ENCODE data around the gene KCNC4. TPM values are rescaled to one million over a fixed set of nuclear protein-coding genes. Genes with fewer than 3 reads are reported as not detected.

KCNC4 gene
- total RNA-seq, 4 donors from 2014 or later: 4.6 to 18.0 (median 9.7) TPM

- H3K9me3 ChIP-seq: peaks cover 0 to 9% (median 4%) of the 10 kb centered on the region in 4 donors
- H3K4me3 ChIP-seq: no peak overlapping the region
- H3K4me1 ChIP-seq: peaks cover 0 to 11% (median 6%) of the 10 kb centered on the region in 4 donors
- peaks cover 5 to 43% (median 35%) of the 10 kb centered on the region in 4 donors for H3K36me3 ChIP-seq
- 78% methylated on average over 5 of the region's 5 CpGs for WGBS
- TF ChIP-seq EP300 (IDR thresholded peaks at IDR 0.05) (no peak), CTCF (IDR thresholded peaks at IDR 0.05) (no peak)
- DNase-seq (ENCODE audit: extremely low spot score): no peak
- intact Hi-C loops (cut with DNase I): no loop called here
- peak overlapping the region in 1 of 4 donors; percentile 19 for H3K27ac ChIP-seq (replicated peaks in 1 of 4)
- H3K27me3 ChIP-seq: no peaks in the 10 kb centered on the region
These were observed 24.6 kb downstream of the KCNC4 start for GRCh38 chr1:110234691-110235090.

DNA sequence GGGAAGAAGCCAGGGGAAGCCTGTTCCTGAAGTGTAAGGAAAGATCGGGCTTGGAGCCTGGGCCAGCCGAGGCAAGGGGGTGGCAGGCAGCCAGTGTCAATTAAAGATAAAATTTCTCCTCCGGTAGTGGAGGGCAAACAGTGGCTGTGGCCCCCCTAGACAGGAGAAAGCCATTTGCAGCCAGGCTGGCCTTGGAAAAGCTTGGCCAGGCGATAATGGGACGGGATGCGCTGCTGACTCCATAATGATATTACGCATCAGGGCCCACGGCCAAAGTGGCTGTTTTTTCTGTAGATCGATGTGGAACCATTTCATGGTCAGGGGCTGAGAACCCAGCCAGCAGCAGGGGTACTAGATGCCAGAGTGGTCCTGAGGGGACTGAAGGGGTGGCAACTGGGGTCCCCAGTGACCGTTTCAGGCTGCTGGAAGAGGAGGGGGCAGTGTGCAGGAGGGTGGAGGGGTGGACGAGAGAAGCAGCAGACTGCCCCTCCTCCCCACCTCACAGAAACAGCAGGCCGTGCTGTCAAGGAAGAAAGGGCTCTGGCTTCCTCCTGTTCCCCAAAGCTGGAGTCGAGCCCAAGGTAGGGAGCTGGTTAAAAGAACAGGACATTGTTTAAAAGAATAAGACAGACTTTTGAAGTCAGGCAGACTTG, 25.2 kb downstream of the KCNC4 start:
- Histone ChIP-seq H3K9me3 (peaks cover 0 to 9% (median 4%) of the 10 kb centered on the region in 4 donors), H3K36me3 (peaks cover 5 to 37% (median 30%) of the 10 kb centered on the region in 4 donors), H3K4me1 (peaks cover 0 to 14% (median 8%) of the 10 kb centered on the region in 4 donors), H3K27ac (replicated peaks in 1 of 4) (peak overlapping the region in 1 of 4 donors; percentile 19), H3K4me3 (no peak overlapping the region), H3K27me3 (no peaks in the 10 kb centered on the region)
- intact Hi-C loops (cut with DNase I): no loop called here
- TF ChIP-seq POLR2A (IDR thresholded peaks at IDR 0.05; ENCODE audit: low read depth): no peak
- no peak for TF ChIP-seq POLR2AphosphoS5 (IDR thresholded peaks at IDR 0.05)
- no peak for TF ChIP-seq CTCF (IDR thresholded peaks at IDR 0.05)
- no peak for TF ChIP-seq EP300 (IDR thresholded peaks at IDR 0.05)
- WGBS: 58% methylated on average over 13 of the region's 13 CpGs
- no peak for DNase-seq (ENCODE audit: extremely low spot score)

DNA sequence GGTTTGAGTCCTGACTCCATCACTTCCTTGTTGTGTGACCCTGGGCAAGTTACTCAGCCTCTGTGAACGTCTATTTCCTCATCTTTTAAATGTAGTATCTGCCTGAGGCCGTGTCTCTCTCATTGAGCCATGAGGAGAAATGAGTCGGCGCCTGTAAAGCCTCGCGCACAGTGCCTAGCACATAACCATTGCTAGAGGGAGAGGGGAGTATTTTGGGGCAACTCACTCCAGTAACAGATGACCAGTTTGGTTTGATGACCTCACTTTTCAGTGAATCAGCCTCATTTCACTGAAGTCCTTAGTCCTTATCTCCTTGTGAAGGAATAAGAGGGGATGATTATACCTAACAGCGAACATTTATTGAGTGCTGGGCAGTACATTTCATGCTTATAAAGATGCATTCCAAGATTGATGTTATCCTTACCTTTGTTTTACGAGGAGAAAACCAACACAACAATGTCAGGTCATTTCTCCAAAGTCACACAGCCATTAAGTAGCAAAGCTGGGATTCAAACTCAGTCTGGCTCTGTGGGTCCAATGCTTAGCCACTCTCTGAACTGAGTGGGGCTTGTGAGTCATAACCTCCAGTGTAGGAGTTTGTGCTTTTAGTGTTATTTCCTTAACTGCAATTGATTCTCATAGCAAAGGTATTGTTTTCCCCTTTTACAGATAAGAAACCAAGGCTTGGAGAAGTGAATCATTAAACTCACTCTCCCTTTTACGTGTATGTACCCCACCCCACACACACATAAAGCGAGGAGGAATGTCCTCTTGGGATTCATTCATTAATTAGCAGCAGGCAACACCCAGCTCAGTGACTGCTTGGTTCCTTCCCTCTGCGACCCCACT, 25.9 kb downstream of the KCNC4 start:
- DNase-seq (ENCODE audit: extremely low spot score): no peak
- H3K36me3 ChIP-seq: peaks cover 5 to 30% (median 26%) of the 10 kb centered on the region in 4 donors
- no peak overlapping the region for H3K27ac ChIP-seq (replicated peaks in 1 of 4)
- peaks cover 0 to 14% (median 9%) of the 10 kb centered on the region in 4 donors for H3K4me1 ChIP-seq
- no peak overlapping the region for H3K4me3 ChIP-seq
- 71% methylated on average over 11 of the region's 11 CpGs for WGBS
- TF ChIP-seq POLR2A (IDR thresholded peaks at IDR 0.05; ENCODE audit: low read depth): no peak
- intact Hi-C loops (cut with DNase I): no loop called here
- H3K9me3 ChIP-seq: peaks cover 0 to 9% (median 4%) of the 10 kb centered on the region in 4 donors
- H3K27me3 ChIP-seq: no peaks in the 10 kb centered on the region

- 73% methylated on average over 10 of the region's 13 CpGs for WGBS
- no peak for DNase-seq (ENCODE audit: extremely low spot score)
- Histone ChIP-seq H3K9me3 (peaks cover 0 to 8% (median 4%) of the 10 kb centered on the region in 4 donors), H3K4me1 (peaks cover 0 to 14% (median 9%) of the 10 kb centered on the region in 4 donors), H3K27ac (replicated peaks in 1 of 4) (no peak overlapping the region), H3K27me3 (no peaks in the 10 kb centered on the region), H3K4me3 (no peak overlapping the region), H3K36me3 (peaks cover under 1 to 16% (median 11%) of the 10 kb centered on the region in 4 donors)
- TF ChIP-seq EP300 (IDR thresholded peaks at IDR 0.05): no peak
- TF ChIP-seq POLR2A (IDR thresholded peaks at IDR 0.05; ENCODE audit: low read depth): no peak
- no peak for TF ChIP-seq CTCF (IDR thresholded peaks at IDR 0.05)
- TF ChIP-seq POLR2AphosphoS5 (IDR thresholded peaks at IDR 0.05): no peak
- intact Hi-C loops (cut with DNase I): no loop called here
These were observed 27.5 kb downstream of the KCNC4 start for GRCh38 chr1:110237386-110238152.
